ENCODE results near the gene BIRC5.

The BIRC5 gene

GRCh38 chr17:78272914-78273258 is 58.8 kb downstream of the BIRC5 start:
- no peaks in the 10 kb centered on the region for H3K36me3 ChIP-seq (ENCODE audit: control insufficient read depth, insufficient read depth, low read length)
- no peaks in the 10 kb centered on the region for H3K4me1 ChIP-seq (ENCODE audit: control insufficient read depth, insufficient read depth, low read length)
- H3K27ac ChIP-seq (ENCODE audit: low read depth, low read length), result no peak overlapping the region
- H3K27me3 ChIP-seq (ENCODE audit: control insufficient read depth, insufficient read depth, low read length), result peaks cover 2% of the 10 kb centered on the region
- no peak overlapping the region for H3K9ac ChIP-seq (ENCODE audit: low read length)
- no peak overlapping the region for H3K4me3 ChIP-seq (ENCODE audit: low read length)

GRCh38 chr17:78273813-78274212 is 59.8 kb downstream of the BIRC5 start:
- Histone ChIP-seq H3K9ac (ENCODE audit: low read length) (no peak overlapping the region), H3K36me3 (ENCODE audit: control insufficient read depth, insufficient read depth, low read length) (no peaks in the 10 kb centered on the region), H3K4me1 (ENCODE audit: control insufficient read depth, insufficient read depth, low read length) (no peaks in the 10 kb centered on the region), H3K27ac (ENCODE audit: low read depth, low read length) (no peak overlapping the region), H3K4me3 (ENCODE audit: low read length) (no peak overlapping the region), H3K27me3 (ENCODE audit: control insufficient read depth, insufficient read depth, low read length) (peaks cover 2% of the 10 kb centered on the region)

Measured in rectal smooth muscle tissue (tissue), 1 donor.